Retinal pigment epithelial cell (primary cell): ENCODE measurements around the gene POLR3F.
A peak's percentile ranks its signal among the peaks of the same experiment; 100 is the strongest.
"Not testable (repeated sequence)": the region's sequence is repeated elsewhere in the genome, so short reads cannot be mapped to it uniquely, and the experiment has no call there.

Source experiments
- DNase-seq: peaks from one replicate; pipeline ENCODE4 v3.0.0-alpha.2; 2010; ENCODE audit warnings: low read depth
- H3K4me3 ChIP-seq: 2 replicates; pipeline ENCODE4 v1.5.1; 2011; ENCODE audit warnings: mild to moderate bottlenecking, low read length, control low read depth, moderate library complexity
- CTCF ChIP-seq: conservative IDR thresholded peaks from 2 replicates; pipeline ENCODE4 v1.5.1; 2011; ENCODE audit warnings: low read depth, low read length, control low read depth, inconsistent platforms

Gene POLR3F

GRCh38 chr20:18523066-18523465 is 55.9 kb downstream of the POLR3F start:
- DNase-seq = no peak
- no peak overlapping the region for H3K4me3 ChIP-seq
- no peak for TF ChIP-seq CTCF

GRCh38 chr20:18524646-18525045 is 57.5 kb downstream of the POLR3F start:
- no peak for TF ChIP-seq CTCF
- H3K4me3 ChIP-seq = no peak overlapping the region
- no peak for DNase-seq

DNA sequence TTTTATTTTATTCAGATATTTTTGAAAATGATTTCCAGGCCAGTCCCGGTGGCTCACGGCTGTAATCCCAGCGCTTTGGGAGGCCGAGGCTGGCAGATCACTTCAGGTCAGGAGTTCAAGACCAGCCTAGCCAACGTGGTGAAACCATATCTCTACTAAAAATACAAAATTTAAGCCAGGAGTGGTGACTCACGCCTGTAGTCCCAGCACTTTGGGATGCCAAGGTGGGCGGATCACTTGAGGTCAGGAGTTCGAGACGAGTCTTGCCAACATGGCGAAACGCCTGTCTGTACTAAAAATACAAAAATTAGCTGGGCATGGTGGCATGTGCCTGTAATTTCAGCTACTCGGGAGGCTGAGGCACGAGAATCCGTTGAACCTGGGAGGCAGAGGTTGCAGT is 59.6 kb downstream of the POLR3F start:
- H3K4me3 ChIP-seq, DNase-seq: not testable (repeated sequence)

GRCh38 chr20:18527339-18527738 is 60.1 kb downstream of the POLR3F start:
- DNase-seq = no peak
- no peak for TF ChIP-seq CTCF
- H3K4me3 ChIP-seq = no peak overlapping the region

- H3K4me3 ChIP-seq = no peak overlapping the region
- DNase-seq = no peak
- no peak for TF ChIP-seq CTCF
Observed at GRCh38 chr20:18527836-18528235, 60.6 kb downstream of the POLR3F start.

GRCh38 chr20:18529041-18529440 is 61.9 kb downstream of the POLR3F start:
- DNase-seq = no peak
- no peak for TF ChIP-seq CTCF
- no peak overlapping the region for H3K4me3 ChIP-seq

- TF ChIP-seq CTCF = no peak
- no peak for DNase-seq
- H3K4me3 ChIP-seq = no peak overlapping the region
Observed at GRCh38 chr20:18532626-18533025, 65.4 kb downstream of the POLR3F start.

GRCh38 chr20:18533491-18533890 is 66.3 kb downstream of the POLR3F start:
- TF ChIP-seq CTCF = no peak
- peak; percentile 9 for DNase-seq
- no peak overlapping the region for H3K4me3 ChIP-seq
